ENCODE data around the gene TTLL10. TPM values are rescaled to one million over a fixed set of nuclear protein-coding genes. Genes with fewer than 3 reads are reported as not detected.

The TTLL10 gene
- total and polyA plus RNA-seq, 2 of the 4 experiments (the other 2 are of a cell fraction) = not detected

DNA sequence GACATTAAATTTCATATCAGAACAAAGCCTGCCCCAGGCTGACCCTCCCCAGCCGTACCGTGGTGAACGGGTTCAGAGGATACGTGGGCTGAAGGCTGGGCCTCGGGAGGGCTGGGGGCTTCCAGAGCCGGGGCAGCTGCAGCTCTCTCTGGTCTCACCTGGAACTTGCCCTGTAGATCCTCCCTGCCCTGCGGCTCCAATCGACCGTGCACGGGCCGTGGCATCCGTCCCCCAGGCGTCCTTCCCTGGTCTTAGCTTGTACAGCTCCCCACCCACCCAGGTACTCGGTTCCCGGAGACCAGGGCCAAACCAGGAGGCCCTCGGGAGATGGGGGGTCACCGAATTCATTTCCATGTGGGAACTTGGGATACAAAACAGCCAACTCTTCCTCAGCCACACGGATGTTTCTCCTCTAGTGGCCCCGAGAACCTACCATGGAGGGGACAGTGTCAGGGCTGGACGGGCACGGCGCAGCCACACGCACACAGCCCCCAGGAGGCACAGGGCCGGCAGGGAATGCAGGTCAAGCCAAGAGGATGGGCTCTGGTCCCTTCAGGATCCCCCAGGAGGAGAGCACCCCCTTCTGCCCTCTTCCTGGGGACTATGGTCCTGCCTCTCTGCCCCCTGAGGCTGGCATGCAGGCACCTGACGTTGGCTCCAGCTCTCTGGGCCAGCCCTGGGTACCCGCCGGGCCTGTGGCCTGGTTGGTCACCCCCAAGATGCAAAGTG, 61.5 kb downstream of the TTLL10 start:
- Histone ChIP-seq H3K9ac (ENCODE audit: low read depth, low read length) (no peak overlapping the region), H2AFZ (replicated peaks; ENCODE audit: low read length, poor library complexity) (no peak overlapping the region), H3K79me1 (ENCODE audit: low read depth in 1 of 2, low read length in 2 of 2) (peaks cover 7 to 48% of the 10 kb centered on the region in 2 experiments; a peak in 3 of 4 replicates), H3K9me1 (ENCODE audit: insufficient read depth, low read length) (peaks cover under 1% of the 10 kb centered on the region; the same call in 1 of the 2 replicates), H3K4me2 (ENCODE audit: low read depth, low read length) (no peak overlapping the region), H2BK5ac (ENCODE audit: low read depth, low read length, poor library complexity, severe bottlenecking) (no peak overlapping the region), H4K91ac (ENCODE audit: insufficient read depth, low read depth, low read length) (no peak overlapping the region), H4K5ac (ENCODE audit: low read depth, low read length) (no peak overlapping the region), H3K27ac (ENCODE audit: insufficient read depth, low read length) (no peak overlapping the region), H3K36me3 (ENCODE audit: control insufficient read depth, insufficient read depth, low read length) (peaks cover 2% of the 10 kb centered on the region), H3K27me3 (ENCODE audit: control insufficient read depth, insufficient read depth, low read length) (no peaks in the 10 kb centered on the region), H4K8ac (ENCODE audit: low read depth in 2 of 2, low read length in 2 of 2) (no peak overlapping the region), H3K23ac (ENCODE audit: low read depth, low read length) (no peak overlapping the region), H3K4ac (ENCODE audit: low read depth, low read length) (no peak overlapping the region), H2BK15ac (ENCODE audit: low read depth, low read length) (no peak overlapping the region), H2AK9ac (replicated peaks; ENCODE audit: low read depth, low read length, poor library complexity) (peak overlapping the region; percentile 45), H2BK20ac (ENCODE audit: low read depth, low read length) (no peak overlapping the region), H3K9me3 (ENCODE audit: control insufficient read depth, insufficient read depth, low read length) (peaks cover 3% of the 10 kb centered on the region), H3K14ac (replicated peaks; ENCODE audit: low read depth, low read length) (no peak overlapping the region), H3K56ac (ENCODE audit: extremely low read depth, insufficient read depth, low read length) (no peak overlapping the region), H3K18ac (ENCODE audit: low read depth, low read length) (no peak overlapping the region), H2AK5ac (ENCODE audit: low read depth, low read length) (no peak overlapping the region), H3K4me1 (ENCODE audit: control insufficient read depth, insufficient read depth, low read length) (peaks cover 21% of the 10 kb centered on the region), H2BK120ac (ENCODE audit: low read depth, low read length) (no peak overlapping the region), H3K4me3 (ENCODE audit: insufficient read depth, low read depth, low read length) (no peak overlapping the region), H4K20me1 (ENCODE audit: insufficient read depth, low read length) (no peaks in the 10 kb centered on the region; the same call in 1 of the 2 replicates)
- in situ Hi-C loops (cut with MboI; ENCODE audit: low sequenced_read_pairs) = no loop called here
- dilution Hi-C loops (cut with HindIII; ENCODE audit: low sequenced_read_pairs, unreplicated experiment) = no loop called here
- intact Hi-C loops (cut with micrococcal nuclease) = no loop called here
- ATAC-seq (ENCODE audit: low read depth) (no peak), DNase-seq (no peak)
- TF ChIP-seq BHLHE40 (IDR thresholded peaks at IDR 0.05; ENCODE audit: low read depth, low read length) = no peak
- no peak for TF ChIP-seq SMC3 (IDR thresholded peaks at IDR 0.05; ENCODE audit: low read depth, low read length)
- no TSS peak for BruUV-seq (replicated peaks)
- WGBS, 2 experiments (ENCODE audit: extremely low coverage in 2 of 2, insufficient read length in 1 of 2) = 90% methylated on average over 10 of the region's 27 CpGs; no CpG with 5 or more reads in 1 of the 2 experiments
- CTCF ChIA-PET = no interaction called here
- POLR2A ChIA-PET (ENCODE audit: unreplicated experiment) = no interaction called here
